Liver (tissue), 9 donors: ENCODE measurements around the gene AHCY. TPM values are rescaled to one million over a fixed set of nuclear protein-coding genes. Genes with fewer than 3 reads are reported as not detected.

Experiments used
- DNase-seq: peaks from one replicate; pipeline ENCODE4 v3.0.0-alpha.2; 2017; ENCODE audit warnings: low spot score
- H3K27ac ChIP-seq, 2 donors: one replicate each; pipeline ENCODE4 v1.7.0; 2013; ENCODE audit warnings: inconsistent platforms in 2 of 2, low read length in 2 of 2, control low read depth in 1 of 2, low read depth in 1 of 2, mild to moderate bottlenecking in 1 of 2
- H3K27me3 ChIP-seq, 4 donors: one replicate each; pipeline versions ENCODE4 v1.6.1 to v1.7.0; 2013; ENCODE audit warnings: low read length in 3 of 4, inconsistent platforms in 1 of 4, mild to moderate bottlenecking in 1 of 4, moderate library complexity in 1 of 4; ENCODE audit not compliant: control insufficient read depth in 4 of 4, insufficient read depth in 4 of 4
- H3K36me3 ChIP-seq, 4 donors: one replicate each; pipeline versions ENCODE4 v1.6.1 to v1.7.0; 2013; ENCODE audit warnings: low read length in 3 of 4, mild to moderate bottlenecking in 3 of 4, low read depth in 1 of 4, moderate library complexity in 1 of 4; ENCODE audit not compliant: control insufficient read depth in 4 of 4, insufficient read depth in 3 of 4
- H3K4me1 ChIP-seq, 4 donors: one replicate each; pipeline versions ENCODE4 v1.6.1 to v1.7.0; 2013; ENCODE audit warnings: low read length in 3 of 4, mild to moderate bottlenecking in 3 of 4, moderate library complexity in 1 of 4; ENCODE audit not compliant: control insufficient read depth in 4 of 4, insufficient read depth in 4 of 4
- H3K4me3 ChIP-seq, 3 donors: one replicate each; pipeline versions ENCODE4 v1.6.1 to v1.7.0; 2013; ENCODE audit warnings: low read length in 3 of 3, control low read depth in 1 of 3, low read depth in 1 of 3, mild to moderate bottlenecking in 1 of 3
- H3K9ac ChIP-seq, 2 donors: one replicate each; pipeline ENCODE4 v1.7.0; 2013; ENCODE audit warnings: low read length in 2 of 2, mild to moderate bottlenecking in 2 of 2, moderate library complexity in 2 of 2, control low read depth in 1 of 2, low read depth in 1 of 2
- H3K9me3 ChIP-seq, 4 donors: one replicate each; pipeline versions ENCODE4 v1.6.1 to v1.7.0; 2013; ENCODE audit warnings: low read length in 3 of 4; ENCODE audit not compliant: control insufficient read depth in 4 of 4
- CTCF ChIP-seq: fragments of 150-350 bp; IDR thresholded peaks from 2 replicates; pipeline ENCODE4 v1.5.1; 2017; ENCODE audit warnings: improper control_type of control experiment, low read depth, low read length; ENCODE audit not compliant: missing input control
- EGR1 ChIP-seq, 2 donors: IDR thresholded peaks; 2 replicates each; pipeline ENCODE4 v1.6.1; 2016 to 2018; ENCODE audit warnings: antibody characterized with exemption in 2 of 2, low read depth in 2 of 2
- FOXA1 ChIP-seq: IDR thresholded peaks from 2 replicates; pipeline ENCODE4 v1.6.1; 2016; ENCODE audit warnings: antibody characterized with exemption
- GABPA ChIP-seq, 2 donors: IDR thresholded peaks in 1 of 2; conservative IDR thresholded peaks in 1 of 2; 2 replicates each; pipeline ENCODE4 v1.6.1; 2016; ENCODE audit warnings: antibody characterized with exemption in 2 of 2, mild to moderate bottlenecking in 1 of 2, moderate library complexity in 1 of 2
- HNF4A ChIP-seq, 2 donors: conservative IDR thresholded peaks; 2 replicates each; pipeline ENCODE4 v1.6.1; 2016; ENCODE audit warnings: antibody characterized with exemption in 2 of 2, mild to moderate bottlenecking in 2 of 2
- HNF4G ChIP-seq: IDR thresholded peaks from 2 replicates; pipeline ENCODE4 v1.6.1; 2016; ENCODE audit warnings: antibody characterized with exemption
- MAX ChIP-seq: IDR thresholded peaks from 2 replicates; pipeline ENCODE4 v1.6.1; 2016; ENCODE audit warnings: antibody characterized with exemption
- NR2F2 ChIP-seq: IDR thresholded peaks from 2 replicates; pipeline ENCODE4 v1.6.1; 2016; ENCODE audit warnings: antibody characterized with exemption
- RAD21 ChIP-seq, 2 donors: IDR thresholded peaks; 2 replicates each; pipeline ENCODE4 v1.6.1; 2016; ENCODE audit warnings: antibody characterized with exemption in 2 of 2, mild to moderate bottlenecking in 2 of 2
- REST ChIP-seq: IDR thresholded peaks from 2 replicates; pipeline ENCODE4 v1.6.1; 2016; ENCODE audit warnings: antibody characterized with exemption, mild to moderate bottlenecking
- RXRA ChIP-seq, 2 donors: IDR thresholded peaks; 2 replicates each; pipeline ENCODE4 v1.6.1; 2017 to 2018; ENCODE audit warnings: antibody characterized with exemption in 2 of 2, mild to moderate bottlenecking in 1 of 2
- SP1 ChIP-seq: IDR thresholded peaks from 2 replicates; pipeline ENCODE4 v1.6.1; 2018; ENCODE audit warnings: antibody characterized with exemption, mild to moderate bottlenecking
- TAF1 ChIP-seq: conservative IDR thresholded peaks from 2 replicates; pipeline ENCODE4 v1.6.1; 2016; ENCODE audit warnings: antibody characterized with exemption, mild to moderate bottlenecking
- ZBTB33 ChIP-seq: IDR thresholded peaks from 2 replicates; pipeline ENCODE4 v1.6.1; 2016; ENCODE audit warnings: antibody characterized with exemption
- WGBS: extraction: QIAGEN DNeasy Blood & Tissue Kit; methylation state at CpG from one replicate; pipeline ENCODE4 v1.1.7; 2013; 5-methylcytosine and 5-hydroxymethylcytosine counted together
- polyA plus RNA-seq, 2 donors: library from polyadenylated mRNA; stranded (reverse) in 1 of 2; unstranded in 1 of 2; fragments of 200-250 nt in 1 of 2; fragments of >200 nt in 1 of 2; fragmentation: Nextera tagmentation in 1 of 2; extraction: Ambion mirVana in 1 of 2; gene quantifications; one replicate each; pipeline versions ENCODE4 v1.2.1 to v1.2.3, GENCODE V29; 2013 to 2015
- total RNA-seq, 2 donors: library from RNA; depleted of rRNA; stranded (reverse); fragments of >200 nt; gene quantifications; one replicate each; pipeline ENCODE4 v1.2.3, GENCODE V29; 2014
- donor health status: healthy.
- donor health status: healthy.
- donor health status: healthy.
- donor health status: healthy.
- donor health status: healthy.

The AHCY gene
- total and polyA plus RNA-seq, 4 donors, result 56.0 to 138 (median 113) TPM

GRCh38 chr20:34333786-34334185, 30.6 kb upstream of the AHCY start:
- Histone ChIP-seq H3K9ac (no peak overlapping the region), H3K9me3 (no peaks in the 10 kb centered on the region), H3K4me3 (no peak overlapping the region), H3K27ac (no peak overlapping the region), H3K27me3 (no peaks in the 10 kb centered on the region), H3K4me1 (peaks cover 0 to 6% (median 2%) of the 10 kb centered on the region in 4 donors), H3K36me3 (no peaks in the 10 kb centered on the region)
- no peak for DNase-seq
- 87% methylated on average over 4 of the region's 4 CpGs for WGBS
- no peak for TF ChIP-seq EGR1 (IDR thresholded peaks at IDR 0.05; ENCODE audit: low read depth in 2 of 2)
- TF ChIP-seq RAD21 (IDR thresholded peaks at IDR 0.05), result no peak
- no peak for TF ChIP-seq GABPA (IDR thresholded peaks at IDR 0.05 in 1 of 2, conservative IDR thresholded peaks at IDR 0.05 in 1 of 2)
- TF ChIP-seq FOXA1, result no peak
- no peak for TF ChIP-seq SP1
- no peak for TF ChIP-seq TAF1
- no peak for TF ChIP-seq HNF4G
- no peak for TF ChIP-seq HNF4A (conservative IDR thresholded peaks at IDR 0.05)
- TF ChIP-seq ZBTB33, result no peak
- TF ChIP-seq CTCF, result no peak

GRCh38 chr20:34332262-34332920, 29.2 kb upstream of the AHCY start:
- Histone ChIP-seq H3K9ac (no peak overlapping the region), H3K27ac (no peak overlapping the region), H3K9me3 (no peaks in the 10 kb centered on the region), H3K36me3 (no peaks in the 10 kb centered on the region), H3K4me3 (no peak overlapping the region), H3K4me1 (peaks cover 0 to 4% (median 2%) of the 10 kb centered on the region in 4 donors), H3K27me3 (no peaks in the 10 kb centered on the region)
- no peak for DNase-seq
- TF ChIP-seq HNF4G (no peak), SP1 (no peak), HNF4A (conservative IDR thresholded peaks at IDR 0.05) (no peak), REST (no peak), FOXA1 (no peak), NR2F2 (no peak), TAF1 (no peak), MAX (no peak), EGR1 (IDR thresholded peaks at IDR 0.05; ENCODE audit: low read depth in 2 of 2) (no peak), RXRA (IDR thresholded peaks at IDR 0.05) (no peak)
- WGBS, result 96% methylated on average over 19 of the region's 19 CpGs
